Posterior cingulate gyrus (tissue), 11 donors: ENCODE data around the gene SEMA3A.
"Not testable (repeated sequence)": the region's sequence is repeated elsewhere in the genome, so short reads cannot be mapped to it uniquely, and the experiment has no call there.

ENCODE experiments used
- DNase-seq, 10 donors: peaks; one replicate each; pipeline versions ENCODE4 v3.0.0 to v3.0.0-alpha.2; 2020 to 2021; ENCODE audit warnings: mixed read lengths in 3 of 10
- intact Hi-C: fragments of 100-400 bp; cut with DNase I; formaldehyde crosslinking; loops from one replicate; pipeline ENCODE4 v1.15.1; 2023

Gene SEMA3A

DNA sequence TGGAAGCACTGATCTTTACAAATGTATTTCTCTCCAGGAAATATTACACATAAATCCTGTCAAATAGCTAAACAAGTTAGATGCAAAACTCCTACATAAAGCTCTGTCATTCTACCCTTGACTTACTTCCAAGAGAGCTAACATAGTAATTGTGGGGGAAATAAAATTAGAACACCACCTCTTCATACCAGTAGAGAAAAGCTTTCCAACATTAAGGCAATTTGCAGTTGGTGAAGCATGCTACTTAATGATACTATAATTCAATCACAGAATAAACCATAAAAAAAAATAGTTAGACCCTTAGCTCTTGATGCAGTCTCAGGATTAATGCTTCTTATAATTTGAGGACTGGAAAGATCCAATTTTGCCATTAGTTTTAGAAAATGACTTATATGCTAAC, 35.2 kb downstream of the SEMA3A start:
- no peak for DNase-seq
- intact Hi-C loops: no loop called here

DNA sequence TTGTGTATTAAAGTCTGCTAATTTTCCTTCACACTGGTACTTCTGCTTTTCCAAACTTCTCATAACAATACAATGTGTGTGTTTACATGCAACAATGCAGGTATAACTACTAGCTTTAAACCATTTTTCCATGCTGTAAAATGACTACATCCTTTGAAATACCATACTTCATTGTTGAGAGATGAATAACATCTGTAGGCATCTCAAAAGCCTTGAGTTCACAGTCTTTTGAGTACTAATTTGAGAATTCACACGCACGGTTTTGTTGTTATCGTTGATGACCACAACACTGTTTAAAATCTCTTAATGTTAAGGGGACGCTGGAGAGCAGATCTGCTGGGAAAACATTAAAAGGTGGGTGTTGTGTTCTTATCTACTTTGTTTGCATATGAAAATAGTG, 37.4 kb downstream of the SEMA3A start:
- no peak for DNase-seq
- intact Hi-C loops: no loop called here

DNA sequence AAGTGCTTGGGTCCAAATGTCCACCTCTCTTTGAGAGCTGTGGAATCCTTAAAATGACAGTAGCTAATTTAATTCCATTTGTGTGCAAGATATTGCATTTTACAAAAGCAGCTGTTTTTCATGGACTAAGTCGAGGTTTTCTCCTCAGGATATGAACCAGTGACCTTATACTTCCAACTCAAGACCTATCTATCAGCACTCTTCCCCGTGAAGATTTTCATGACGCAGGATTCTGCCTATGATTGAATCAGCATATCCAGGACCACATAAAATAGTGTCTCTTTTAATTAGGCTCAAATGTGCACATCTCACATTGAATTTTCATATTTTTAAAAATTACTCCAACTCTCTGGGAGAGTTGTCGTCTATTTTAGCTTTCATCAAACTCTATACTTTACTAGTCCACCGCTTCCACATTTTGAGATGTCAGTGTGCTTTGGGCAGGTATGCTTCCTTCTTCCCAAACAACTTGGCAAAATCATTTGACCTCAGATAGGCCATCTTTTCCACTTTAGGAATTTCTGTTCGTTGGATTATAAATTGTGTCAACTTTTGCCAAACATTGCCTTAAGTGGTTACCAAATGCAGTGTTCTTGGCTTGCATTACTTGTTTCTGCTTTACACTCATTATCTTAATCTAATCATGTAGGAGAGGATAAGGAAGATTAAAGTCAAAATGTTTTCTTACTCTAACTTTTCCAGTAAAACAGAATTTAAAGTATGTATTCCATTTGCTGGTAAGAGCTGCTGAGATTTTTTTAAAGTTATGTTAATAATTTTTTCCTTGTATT, 39.4 kb downstream of the SEMA3A start:
- DNase-seq: no peak
- intact Hi-C loops: no loop called here

DNA sequence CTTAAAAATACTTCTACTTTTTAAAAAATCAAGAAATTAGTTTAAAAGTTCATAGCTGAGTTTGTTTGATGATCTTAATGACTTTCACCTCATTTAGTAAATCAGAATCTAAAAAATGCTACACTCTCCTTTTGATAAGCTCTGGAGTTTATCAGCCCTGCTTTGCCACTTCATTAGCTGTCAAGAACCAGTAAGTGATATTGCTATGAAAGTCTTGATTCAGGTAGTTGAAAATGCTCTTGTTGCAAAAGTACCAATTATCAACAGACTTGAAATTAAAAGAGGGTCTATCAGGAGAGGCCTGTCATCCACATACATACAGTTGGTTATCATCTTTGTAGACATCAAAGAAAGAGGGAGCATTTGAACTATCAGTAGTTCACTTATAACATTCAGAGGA, 41.6 kb downstream of the SEMA3A start:
- intact Hi-C loops: no loop called here
- DNase-seq: no peak

DNA sequence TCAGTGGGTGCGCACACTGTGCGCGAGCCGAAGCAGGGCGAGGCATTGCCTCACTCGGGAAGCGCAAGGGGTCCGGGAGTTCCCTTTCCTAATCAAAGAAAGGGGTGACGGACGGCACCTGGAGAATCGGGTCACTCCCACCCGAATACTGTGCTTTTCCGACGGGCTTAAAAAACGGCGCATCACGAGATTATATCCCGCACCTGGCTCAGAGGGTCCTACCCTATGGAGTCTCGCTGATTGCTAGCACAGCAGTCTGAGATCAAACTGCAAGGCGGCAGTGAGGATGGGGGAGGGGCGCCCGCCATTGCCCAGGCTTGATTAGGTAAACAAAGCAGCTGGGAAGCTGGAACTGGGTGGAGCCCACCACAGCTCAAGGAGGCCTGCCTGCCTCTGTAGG, 44.2 kb downstream of the SEMA3A start:
- DNase-seq: peak in 1 of 10 donors; percentile 54
- intact Hi-C loops: not testable (repeated sequence)

DNA sequence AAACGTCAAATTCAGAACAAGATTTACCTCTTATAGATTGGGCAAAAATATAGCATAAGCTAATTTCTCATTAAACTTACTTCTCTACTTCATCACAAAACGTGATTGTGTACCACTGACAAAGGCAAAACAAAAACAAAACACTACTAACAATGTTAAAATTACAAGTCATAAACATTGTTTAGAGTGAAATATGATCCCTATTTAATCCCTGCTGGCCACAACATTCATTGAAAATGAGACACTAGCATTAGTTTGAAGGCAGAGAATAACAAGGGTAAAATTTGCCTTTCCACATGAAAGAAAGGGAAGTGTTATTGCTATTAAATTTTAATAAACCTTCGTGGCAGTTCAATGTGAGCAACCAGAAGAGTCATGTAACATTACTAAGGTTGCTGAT, 45.0 kb downstream of the SEMA3A start:
- intact Hi-C loops: no loop called here
- DNase-seq: no peak

DNA sequence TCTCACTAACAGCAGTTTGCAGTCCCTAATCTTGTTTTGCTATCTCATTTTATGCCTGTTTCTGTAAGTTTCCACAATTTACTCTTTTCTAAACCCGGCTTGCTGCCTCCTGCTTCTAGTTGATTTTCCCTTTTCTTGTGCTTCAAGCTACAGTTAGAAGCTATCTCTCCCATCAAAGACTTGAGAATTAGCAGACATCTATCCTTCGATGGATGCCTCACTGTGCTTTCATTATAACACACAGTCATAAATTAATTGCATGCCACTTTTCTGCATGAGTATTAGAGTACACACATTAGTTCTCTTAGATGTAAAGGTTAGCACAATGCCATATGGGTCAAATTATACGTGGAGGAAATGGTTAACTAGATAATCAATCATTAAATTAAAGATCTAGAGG, 48.7 kb downstream of the SEMA3A start:
- no peak for DNase-seq
- intact Hi-C loops: no loop called here

DNA sequence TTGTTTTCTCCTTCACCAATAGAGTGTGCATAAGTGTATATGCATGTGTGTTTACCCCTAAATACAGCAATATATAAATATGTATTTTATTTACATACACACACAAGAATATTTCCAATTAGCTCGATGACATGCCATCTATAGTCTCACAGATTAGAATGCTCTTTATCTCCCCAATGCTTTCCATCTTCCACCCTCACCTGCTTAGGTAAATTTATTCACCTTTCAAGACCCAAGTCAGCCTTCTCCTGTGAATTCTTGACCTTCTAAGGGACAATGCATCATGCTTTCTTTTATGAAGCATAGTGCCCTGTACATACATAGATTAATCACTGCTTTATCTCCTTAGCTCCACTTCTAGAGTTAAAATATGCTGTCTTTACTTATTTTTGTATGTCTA, 49.7 kb downstream of the SEMA3A start:
- DNase-seq: no peak
- intact Hi-C loops: no loop called here

DNA sequence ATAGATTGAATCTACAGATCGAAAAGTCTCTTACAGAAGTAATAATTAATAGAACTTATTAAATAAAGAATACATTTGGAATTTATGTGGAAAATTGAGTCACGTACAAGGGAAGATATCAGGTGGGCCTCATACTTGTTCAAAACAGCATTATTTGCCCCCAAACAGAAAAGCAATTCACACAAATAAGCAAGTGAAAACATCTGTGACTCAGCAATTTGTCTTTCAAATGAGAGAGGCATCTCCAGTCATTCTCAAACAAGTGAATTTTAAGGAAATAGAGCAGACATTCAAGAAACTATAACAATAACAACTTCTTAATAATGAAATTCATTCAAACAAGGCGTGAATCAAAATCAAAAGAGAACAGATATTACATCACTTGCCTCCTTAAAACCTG, 50.1 kb downstream of the SEMA3A start:
- no peak for DNase-seq
- intact Hi-C loops: no loop called here

DNA sequence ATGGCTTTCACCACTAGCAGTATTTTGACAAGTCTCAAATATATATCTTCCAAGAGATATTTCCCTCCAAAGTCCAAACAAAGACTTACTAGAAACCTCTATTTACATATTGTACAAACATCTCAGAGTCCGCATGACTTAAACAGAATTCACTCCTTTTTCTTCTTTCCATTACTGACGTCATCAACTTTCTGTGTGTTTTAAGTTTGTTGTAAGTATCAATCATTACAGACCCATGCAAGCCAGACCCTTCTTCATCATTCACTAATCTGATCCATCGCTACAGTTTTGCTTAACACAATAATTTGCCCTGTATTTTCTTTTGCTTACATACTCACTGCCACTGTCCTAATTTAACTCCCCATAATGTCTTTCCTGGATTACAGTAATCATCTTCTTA, 51.9 kb downstream of the SEMA3A start:
- intact Hi-C loops: no loop called here

DNA sequence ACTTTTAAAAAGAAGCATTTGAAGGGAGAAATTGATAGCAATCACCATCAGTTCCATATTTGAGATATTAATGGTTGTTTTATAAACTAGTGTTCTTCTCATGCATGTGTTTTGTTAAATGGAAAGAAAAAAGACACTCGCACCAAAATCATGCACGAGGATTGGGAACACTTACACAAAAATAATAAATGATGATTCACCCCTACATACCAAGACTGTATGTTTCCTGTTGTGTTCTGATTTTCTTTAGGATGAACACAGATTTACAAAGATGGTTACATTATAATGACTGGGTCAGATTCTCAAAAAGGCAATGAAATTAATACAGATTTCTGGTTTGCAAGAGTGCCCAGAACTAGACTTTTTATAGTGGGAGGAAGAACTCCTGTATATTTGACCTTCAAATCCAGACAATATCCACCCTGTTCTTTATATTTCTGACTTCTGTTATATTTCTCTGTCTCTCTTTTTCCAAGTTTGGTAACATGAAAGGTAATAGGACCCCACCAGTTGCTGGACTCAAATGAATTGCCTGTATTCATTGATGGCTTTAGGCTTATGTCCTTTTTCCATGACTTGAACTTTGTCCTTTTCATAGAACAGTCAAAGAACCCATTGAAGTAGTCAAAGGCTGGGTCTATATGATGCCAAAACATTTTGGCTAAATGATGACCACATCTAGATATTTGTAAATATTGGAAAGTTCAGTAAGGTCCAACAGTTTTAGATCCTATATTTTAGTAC, 54.4 kb downstream of the SEMA3A start:
- DNase-seq: no peak
- intact Hi-C loops: no loop called here

More for the DNA sequence above, 51.9 kb downstream of the SEMA3A start:
- no peak for DNase-seq

DNA sequence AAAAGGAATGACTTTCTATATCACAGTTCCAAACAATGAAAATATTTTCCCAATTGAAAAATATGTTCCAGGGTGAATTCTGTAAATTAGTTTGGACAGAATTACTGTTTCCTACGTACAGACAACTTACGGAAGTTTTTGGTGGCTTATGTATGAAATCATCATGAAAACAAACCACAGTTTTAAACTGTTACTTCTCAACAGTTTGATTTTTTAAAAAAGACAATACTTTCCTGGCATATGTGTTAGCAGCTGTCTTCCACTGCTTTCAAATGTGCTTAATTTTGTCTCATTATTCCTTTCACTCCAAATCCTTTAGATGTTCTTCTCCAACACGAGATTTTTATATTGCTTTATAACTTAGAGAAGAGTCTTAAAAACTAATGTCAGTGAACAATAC, 56.2 kb downstream of the SEMA3A start:
- DNase-seq: no peak

DNA sequence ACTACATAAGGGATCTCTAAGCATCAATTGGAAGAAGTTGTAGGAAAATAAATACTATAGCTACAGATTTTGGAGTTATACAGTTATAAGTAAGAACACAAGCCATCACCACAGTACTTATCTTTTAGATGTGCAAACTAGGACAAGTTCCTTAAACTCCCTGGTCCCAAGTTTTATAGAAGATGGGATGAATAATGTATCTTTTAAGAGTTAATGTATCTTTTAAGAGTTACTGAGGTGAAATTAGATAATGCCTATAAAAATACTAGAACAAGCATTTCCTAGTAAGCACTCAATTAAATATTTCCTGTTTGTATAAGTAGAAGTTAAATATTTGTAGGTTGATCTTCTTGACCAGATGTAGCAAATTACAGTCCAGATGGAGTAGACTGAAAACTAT, 56.8 kb downstream of the SEMA3A start:
- intact Hi-C loops: no loop called here
- DNase-seq: no peak

More for the DNA sequence above, 56.2 kb downstream of the SEMA3A start:
- intact Hi-C loops: no loop called here

DNA sequence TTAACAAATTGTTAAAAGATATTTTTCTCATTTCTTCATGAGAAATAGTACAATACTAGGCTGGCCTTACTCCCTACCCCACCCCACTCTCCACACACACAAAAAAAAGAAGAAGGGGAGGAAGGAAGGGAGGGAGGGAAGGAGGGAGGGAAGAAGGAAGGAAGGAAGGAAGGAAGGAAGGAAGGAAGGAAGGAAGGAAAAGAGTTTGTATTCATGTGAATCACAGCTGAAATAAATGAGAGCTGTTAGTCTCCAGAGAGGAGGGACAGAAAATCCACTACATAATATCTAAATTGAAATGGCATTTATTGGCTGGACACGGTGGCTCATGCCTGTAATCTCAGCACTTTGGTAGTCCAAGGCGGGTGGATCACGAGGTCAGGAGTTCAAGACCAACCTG, 57.8 kb downstream of the SEMA3A start:
- no peak for DNase-seq
- intact Hi-C loops: no loop called here

DNA sequence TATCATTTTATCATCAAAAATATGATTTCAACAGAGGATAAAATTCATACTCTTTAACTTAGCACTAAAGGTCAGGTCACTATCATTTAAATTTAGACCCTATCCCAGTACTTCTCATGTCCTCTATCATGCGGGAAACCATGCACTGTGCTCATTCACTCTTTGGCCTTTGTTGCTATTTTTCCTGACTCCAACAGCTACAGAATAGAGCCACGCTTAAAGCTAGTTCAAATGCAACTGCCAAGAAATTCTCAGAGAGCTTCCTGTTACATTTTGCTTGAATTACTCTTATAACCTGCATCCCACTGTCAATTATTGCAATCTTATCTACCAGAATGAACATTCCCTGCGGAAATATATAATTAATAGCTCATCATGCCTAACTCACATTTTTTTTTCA, 58.3 kb downstream of the SEMA3A start:
- intact Hi-C loops: no loop called here
- no peak for DNase-seq

DNA sequence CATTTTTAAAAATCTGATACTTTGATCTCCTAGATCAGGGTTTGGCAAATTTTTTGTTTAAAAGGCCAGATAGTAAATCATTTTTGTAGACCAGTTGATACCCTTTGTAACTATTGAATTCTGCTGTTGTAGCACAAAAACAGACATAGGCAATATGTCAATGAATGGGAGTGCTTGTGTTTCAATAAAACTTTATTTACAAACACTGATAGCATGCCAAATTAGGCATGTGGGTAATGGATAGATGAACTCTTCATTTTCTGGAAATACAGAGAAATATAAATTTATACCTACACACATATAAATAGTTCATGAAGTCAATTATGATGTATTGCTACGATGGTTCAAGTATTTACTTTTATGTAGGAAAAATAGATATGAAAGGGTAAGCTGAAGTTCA, 60.4 kb downstream of the SEMA3A start:
- DNase-seq: no peak

DNA sequence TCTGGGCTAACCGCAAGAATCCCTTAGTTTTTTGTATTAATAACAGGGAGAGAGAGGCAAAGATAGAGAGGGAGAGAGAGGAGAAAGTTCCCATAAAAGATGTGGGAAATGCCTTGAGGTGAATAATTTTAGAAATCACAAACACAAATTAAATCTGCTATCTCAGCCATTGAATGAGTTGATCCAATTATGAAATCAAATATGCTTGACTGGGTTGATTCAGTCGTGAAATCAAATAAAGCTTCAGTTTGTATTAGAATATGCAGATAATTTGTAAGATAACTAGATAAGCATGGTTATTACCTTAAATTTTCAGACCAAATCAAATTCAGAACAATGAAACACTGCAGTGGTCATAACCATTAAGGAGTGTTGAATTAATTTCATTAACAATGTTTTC, 68.9 kb downstream of the SEMA3A start:
- intact Hi-C loops: no loop called here
- DNase-seq: no peak

More for the DNA sequence above, 60.4 kb downstream of the SEMA3A start:
- intact Hi-C loops: no loop called here

DNA sequence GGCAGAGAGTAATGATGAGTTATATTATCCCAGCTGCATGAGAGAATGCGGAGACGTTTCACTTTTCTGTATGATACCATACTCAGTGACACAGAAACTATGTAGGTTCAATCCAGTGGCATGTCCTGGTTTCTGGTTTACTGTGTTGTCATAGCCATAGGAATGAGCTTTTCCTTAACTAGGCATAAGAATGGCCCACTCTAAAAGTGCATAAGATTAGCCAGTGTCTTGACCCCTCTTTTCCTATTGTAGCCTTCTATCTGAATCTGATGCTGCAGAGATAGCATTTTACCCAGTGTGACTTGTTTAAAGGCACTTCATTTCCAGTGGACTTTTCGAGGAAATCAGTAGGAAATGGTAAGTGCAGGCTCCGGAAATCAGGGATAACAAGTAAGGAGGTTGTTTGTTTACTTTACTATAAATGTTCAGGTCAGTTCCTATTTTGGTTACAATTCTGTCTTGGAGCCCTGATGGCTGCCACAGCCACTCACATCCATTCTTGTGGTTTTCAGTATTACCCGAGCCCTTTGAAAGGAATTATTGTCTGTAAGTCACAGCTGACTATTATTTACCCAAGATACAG, 70.5 kb downstream of the SEMA3A start:
- intact Hi-C loops: no loop called here

DNA sequence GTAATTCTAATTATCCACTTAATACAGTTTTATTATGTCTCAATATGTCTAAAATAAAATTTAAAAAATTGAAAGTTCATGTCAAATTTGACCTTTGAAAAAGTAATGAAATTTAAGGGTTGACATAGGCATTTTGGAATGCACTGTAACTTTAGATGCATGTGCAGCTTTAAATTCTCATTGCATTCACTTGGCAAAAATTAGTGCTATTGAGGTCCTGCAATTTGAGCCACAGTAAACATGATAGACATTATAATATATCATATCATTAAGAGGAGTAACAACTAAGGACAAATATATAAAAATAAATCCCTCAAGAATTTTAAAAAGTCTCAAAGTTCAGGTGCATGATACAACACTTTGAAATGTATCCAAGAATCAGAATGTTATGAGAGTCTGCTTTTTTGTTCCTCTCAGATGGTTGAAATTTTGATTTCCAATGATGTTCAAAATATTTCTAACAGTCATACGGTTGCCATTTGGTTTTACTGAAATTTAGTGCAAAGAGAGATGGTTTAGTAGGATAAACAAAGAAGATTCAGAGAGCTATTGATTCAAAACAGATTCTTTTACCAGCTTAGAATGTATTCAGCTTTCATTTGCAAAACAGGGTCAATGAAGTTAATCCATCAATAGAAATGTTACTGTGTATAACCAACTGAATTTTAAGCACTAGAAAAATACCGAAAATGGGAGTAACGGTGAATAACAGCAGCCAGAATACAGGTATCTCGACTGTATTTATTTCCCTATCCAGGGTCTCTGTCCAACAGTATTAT, 71.8 kb downstream of the SEMA3A start:
- DNase-seq: no peak
- intact Hi-C loops: no loop called here

More for the DNA sequence above, 70.5 kb downstream of the SEMA3A start:
- DNase-seq: no peak

DNA sequence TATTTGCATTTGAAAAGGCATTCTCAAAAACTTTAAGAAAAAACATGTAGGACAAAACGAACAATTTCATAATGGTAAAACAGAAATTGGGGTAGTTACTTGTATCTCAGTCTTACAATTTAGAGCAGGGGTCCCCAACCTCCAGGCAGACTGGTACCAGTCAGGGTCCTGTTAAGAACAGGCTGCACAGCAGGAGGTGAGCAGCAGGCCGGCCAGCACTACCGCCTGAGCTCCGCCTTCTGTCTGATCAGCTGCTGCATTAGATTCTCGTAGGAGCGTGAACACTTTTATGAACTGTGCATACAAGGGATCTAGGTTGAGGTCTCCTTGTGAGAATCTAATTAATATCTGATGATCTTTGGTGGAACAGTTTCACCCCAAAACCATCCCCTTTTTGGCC, 77.3 kb downstream of the SEMA3A start:
- DNase-seq: peak in 1 of 10 donors; percentile 22
- intact Hi-C loops: no loop called here
